ENCODE measurements around the gene ATP9B.
A peak's percentile ranks its signal among the peaks of the same experiment; 100 is the strongest.

Gene ATP9B

DNA sequence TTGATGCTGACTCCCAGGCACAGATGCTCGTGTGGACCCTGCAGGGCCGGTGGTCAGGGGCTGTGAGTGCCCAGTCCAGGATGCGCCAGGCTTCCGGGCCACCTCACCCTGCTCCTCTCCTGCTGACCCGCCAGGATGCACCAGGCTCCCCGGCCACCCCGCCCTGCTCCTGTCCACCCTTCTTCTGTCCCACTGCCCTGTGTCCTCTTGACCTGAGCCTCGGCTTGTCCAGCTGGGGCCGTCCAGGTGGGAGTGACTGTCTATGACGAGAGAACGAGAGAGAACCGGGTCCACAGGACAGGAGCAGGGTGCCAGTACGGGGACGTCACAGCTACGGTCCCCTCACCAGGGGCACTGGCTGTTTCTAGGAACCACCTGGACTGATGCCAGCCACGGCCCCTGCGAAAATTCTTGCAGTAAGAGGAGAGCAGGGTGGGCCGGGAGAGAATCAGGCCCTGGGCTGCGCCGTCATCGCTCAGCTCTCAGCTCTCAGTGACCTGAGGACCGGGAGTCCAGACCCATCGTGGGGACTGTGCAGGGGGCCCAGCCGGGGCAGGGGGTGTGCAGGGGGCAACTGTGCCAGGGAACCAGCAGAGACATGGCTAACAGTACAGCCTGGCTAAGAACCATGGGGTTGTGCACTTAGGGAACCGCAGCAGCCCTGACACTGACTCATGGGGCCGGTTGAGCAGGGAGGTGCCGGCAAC, 313.6 kb downstream of the ATP9B start:
- DNase-seq (ENCODE audit: low read depth): no peak

DNA sequence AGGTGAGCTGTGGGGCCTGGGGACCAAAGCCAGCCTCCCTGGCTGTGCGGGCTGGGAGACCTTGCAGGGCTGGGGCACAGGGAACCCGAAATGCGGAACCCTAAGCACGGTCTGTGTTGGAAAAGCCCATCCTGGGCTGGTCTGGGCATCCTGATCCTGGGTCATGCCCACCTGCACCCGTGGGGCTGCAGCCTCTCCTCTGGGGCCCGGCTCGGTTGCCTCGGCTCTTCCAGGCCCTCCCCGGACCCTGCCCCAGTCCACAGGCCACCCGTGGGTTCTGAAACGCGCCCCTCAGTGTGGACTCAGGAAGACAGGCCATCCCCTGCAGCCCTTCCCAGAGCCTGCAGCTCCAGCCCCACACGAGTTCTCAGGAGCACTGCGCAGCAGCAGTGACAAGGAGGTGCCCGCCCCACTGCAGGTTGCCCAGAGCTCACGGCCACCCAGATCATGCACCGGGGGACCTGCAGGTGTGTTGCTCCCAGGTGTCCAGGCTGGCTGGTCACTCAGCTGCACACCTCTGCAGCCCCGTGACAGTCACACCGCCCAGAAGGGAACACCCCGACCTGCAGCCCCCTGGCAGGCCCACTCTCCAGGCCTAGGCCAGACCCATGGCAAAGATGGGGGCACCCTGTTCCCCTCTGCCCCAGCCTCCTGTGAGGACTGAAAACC, 314.3 kb downstream of the ATP9B start:
- no peak for DNase-seq (ENCODE audit: low read depth)

DNA sequence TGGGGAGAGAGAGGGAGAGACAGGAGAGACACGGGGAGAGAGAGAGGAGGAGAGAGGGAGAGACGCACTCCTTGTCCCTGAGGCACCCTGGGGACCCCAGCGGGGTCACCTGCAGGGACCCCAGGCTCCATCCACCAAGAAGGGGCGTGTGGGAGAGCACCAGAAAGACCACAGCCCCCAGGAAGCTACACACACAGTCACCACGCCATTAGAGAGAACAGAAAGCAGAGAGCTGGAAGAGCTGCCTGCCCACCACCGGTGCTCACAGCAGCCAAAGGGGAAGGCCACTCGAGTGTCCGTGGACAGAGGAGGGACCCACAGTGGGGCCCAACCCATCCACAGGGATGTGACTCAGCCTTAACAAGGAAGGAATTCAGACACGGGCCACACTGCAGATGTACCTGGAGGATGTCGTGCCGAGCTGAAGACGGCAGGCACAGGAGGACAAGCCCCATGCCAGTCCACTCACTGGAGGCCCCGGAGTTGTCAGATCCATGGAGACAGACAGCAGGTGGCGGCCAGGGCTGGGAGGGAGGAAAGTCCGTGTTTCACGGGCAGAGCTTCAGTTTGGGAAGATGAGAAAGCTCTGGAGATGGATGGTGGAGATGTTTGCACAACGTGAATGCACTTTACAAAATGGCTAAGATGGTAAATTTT, 315.1 kb downstream of the ATP9B start:
- DNase-seq (ENCODE audit: low read depth): no peak

DNA sequence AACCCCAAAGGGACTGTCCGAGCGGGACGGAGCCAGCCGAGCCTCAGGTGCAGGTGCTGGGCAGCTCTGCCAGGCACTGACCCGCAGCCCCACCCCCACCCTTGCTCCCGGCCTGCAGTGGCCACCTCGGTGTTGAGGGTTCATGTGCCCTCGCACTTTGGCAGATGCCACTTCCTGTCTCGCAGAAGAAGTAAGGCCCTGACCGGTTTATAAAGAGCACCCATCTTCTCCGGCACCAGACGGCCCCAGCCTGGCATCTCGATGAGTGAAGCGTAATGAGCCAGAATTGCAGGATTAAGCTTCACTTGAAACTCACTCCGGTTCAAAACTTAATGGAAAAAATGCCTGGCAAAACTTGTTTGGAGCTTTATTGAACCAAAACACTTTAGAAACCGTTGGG, 315.6 kb downstream of the ATP9B start:
- DNase-seq (ENCODE audit: low read depth): no peak

DNA sequence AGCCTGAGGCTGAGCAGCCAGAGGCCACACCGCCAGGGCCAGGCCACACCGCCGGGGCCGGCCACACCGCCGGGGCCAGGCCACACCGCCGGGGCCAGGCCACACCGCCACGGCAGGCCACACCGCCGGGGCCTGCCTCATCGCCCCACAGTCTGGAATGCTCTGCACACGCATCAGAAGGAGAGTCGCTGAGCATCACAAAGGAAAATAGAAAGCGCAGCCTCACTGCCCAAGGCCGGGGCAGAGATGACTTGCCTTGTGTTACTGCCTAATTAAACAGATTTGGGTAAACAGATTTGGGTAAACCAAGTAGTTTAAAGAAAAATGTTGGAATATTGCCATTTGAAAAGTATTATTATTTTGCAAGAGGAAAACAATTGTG, 316.1 kb downstream of the ATP9B start:
- no peak for DNase-seq (ENCODE audit: low read depth)

DNA sequence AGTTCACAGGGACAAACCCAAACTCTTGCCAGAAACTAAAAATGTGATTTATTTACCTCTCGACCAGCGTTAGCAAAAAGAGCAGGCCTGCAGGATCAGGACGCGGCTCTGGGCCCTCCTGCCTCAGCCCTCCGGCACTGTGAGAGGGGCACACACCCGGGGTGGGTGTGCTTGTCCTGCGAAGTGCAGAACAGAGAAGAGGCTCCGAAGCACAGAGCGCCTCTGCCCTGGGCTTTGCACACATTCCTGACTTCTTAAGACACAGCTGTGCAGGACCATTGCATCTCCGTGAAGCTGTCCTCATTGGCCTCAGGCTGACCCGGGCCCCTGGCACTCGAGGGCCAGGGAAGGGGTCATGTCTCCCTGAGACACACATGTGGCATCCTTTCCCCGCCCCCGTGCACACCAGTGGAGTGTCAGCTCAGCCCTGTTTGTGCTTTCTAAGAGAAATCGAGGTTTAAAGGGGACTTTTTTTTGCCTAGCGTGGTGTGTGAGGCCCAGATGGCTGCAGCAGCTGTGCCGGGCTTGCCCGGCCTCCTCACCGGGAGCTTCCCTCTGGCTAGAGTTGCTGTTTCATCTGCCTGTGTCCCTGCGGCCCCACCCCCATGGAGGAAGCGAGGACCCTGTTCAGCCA, 316.6 kb downstream of the ATP9B start:
- DNase-seq (ENCODE audit: low read depth): no peak

DNA sequence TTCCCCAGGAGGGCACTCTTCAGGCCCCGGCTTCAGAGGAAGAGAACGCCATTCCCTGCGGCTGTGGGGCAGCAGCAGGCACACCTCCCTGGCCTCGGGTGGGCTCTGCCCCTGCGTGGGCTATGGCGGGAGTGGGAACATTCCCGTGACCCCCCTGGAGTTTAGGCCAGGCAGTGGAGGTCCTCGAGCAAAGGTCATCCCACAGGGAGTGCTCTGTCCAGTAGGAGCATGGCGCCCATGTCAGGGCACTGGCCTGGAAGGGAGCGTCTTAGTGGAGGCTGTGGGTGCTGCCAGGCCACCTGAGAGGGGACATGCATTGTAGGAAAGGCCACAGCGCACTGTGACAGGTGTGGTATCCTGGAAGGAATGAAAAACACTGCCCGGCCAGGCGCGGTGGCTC, 317.4 kb downstream of the ATP9B start:
- no peak for DNase-seq (ENCODE audit: low read depth)

DNA sequence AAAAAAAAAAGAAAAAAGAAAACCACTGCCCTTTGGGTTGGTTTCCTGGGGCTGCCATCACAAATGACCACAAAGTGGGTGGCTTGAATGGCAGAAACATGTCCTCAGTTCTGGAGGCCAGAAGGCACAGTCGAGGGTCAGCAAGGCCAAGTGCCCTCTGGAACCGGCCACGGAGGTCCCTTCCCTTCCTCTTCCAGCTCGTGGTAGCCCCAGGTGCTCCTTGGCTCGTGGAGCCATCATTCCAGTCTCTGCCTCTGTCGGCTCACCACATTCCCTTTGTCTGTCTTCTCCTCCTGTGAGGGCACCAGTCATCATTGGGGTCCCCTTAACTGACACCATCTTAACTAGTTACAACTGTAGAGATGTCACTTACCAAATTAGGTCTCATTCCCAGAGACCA, 318.0 kb downstream of the ATP9B start:
- DNase-seq (ENCODE audit: low read depth): no peak

DNA sequence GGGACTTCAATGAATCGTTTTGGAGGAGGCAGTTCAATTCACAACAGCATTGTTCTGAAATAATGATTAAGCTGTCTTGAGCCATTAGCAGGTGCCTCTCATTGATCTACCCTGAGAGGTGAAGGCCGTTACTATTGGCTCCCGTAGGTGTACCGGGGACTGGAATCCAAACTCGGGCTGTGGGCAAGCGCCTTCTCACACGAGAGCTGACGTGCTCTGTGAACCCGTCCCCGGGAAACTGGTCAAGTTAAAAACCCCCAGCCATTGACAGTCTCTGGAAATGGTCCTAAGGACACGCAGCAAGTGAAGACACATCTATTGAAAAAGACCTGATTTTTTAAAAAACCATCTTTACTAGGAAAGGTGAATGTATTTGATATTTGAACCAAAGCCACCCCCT, 318.4 kb downstream of the ATP9B start:
- no peak for DNase-seq (ENCODE audit: low read depth)

DNA sequence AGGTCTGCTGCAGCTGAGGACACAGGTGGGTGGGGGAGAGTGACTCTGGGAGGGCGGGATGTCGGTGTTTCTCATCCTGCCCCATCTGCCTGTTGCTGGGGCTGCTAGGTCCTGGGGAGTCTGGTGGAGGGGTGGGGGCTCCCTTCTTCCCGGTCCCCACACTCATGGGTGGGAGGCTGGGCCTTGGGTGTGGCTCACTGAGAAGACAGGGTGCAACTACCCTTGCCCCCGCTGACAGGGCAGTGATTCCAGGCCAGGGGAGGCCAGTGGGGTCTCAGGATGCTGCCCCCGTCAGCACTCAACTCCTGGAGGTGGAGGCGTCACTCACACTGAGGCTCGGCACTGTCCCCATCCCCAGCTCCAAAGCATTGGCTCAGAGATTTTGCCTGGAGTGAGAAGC, 318.8 kb downstream of the ATP9B start:
- no peak for DNase-seq (ENCODE audit: low read depth)

DNA sequence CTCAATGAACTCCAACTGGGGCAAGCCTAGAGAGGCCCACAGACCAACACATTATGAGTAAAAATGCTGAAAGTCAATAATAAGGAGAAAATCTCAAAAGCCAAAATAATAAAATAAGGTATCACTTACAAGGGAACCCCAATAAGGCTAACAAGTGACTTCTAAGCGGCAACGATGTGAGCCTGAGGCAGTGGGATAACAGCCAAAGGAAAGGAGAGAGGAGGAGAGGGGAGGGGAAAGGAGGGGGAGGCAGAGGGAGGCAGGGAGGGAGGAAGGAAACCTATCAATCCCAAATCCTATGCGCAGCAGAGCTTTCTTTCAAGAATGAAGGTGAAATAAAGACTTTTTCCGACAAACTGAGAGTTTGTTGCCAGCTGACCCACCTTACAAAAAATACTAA, 320.5 kb downstream of the ATP9B start:
- DNase-seq (ENCODE audit: low read depth): no peak

DNA sequence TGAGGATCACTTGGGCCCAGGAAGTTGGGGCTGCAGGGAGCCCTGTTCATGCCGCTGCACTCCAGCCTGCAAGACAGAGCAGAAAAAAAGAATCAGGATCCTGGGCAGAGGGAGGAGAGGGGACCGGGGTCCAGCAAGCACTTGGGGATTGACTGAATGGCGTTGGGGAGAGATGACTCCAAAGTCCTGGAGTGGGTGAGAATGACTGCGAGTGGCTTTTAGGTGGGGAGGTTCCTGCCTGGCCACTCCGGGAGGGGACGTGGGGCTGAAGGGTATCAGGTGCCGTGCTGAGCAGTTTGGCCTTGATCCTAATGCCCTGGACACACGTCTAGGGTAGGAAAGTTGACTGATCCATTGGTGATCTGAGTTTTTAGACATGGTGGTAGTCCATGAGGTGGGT, 323.0 kb downstream of the ATP9B start:
- DNase-seq (ENCODE audit: low read depth): no peak

DNA sequence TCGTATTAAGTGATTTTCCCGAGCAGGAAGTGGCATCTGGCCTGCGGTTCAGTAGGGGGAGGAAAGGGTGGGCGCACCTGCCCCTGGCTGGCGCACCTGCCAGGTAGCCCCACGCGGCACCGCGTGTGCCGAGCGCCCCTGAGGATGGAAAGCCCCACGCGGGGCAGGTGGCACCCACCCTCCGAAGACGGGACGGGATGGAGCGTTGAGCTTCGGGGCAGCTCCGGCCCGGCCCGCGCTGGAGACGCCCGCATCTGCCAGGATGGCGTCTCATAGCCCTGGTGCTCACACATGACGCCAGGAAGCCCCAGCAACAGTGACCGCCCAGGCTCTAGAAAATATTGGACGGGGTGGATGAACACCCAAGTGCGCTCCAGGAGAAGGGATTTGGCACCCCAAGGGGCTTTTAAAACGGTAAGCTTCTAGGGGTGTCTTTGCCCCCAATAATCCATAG, 324.0 kb downstream of the ATP9B start:
- no peak for DNase-seq (ENCODE audit: low read depth)

DNA sequence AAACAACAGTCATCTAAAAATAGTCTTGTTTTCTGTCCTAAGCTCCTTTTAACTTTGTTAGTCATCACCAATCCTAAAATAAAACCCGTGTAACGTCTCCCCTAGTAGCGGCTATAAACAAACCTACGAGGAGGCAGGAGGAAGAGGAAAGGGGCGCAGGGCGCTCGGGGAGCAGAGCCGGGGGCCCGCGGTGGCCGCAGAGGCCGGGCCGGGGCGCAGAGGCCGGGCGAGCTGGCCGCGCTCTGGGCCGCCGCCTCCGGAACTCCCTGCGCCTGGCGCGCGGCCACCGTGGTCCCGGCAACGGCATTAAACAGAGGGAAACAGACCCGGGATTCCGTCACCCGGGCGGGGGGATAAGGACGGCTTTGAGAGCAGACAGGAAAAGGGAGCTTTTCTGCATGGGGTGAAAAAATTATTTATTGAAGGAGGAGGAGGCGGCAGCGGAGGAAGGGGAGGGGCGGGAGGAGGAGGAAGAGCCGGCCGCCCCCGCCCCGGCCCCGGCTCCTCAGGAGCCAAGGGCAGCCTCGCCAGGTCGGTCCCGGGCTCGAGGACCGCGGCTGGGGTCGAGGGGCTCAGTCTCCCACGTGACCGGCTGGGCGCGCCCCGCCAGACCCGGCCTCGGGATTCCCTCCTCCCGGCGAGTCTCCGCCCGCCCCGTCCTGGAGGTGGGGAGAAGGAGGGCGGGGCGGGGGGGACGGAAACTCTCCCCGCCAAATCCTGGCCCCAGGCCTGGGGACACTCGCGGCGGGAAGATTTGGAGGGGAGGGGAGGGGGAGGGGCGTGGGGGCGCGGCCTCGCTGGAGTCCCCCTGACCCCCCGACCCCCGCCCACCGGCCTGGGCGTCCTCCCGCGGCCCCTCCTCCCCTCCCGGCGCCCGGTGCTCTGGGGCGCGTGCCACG, 324.7 kb downstream of the ATP9B start:
- DNase-seq (ENCODE audit: low read depth): peak; percentile 86

DNA sequence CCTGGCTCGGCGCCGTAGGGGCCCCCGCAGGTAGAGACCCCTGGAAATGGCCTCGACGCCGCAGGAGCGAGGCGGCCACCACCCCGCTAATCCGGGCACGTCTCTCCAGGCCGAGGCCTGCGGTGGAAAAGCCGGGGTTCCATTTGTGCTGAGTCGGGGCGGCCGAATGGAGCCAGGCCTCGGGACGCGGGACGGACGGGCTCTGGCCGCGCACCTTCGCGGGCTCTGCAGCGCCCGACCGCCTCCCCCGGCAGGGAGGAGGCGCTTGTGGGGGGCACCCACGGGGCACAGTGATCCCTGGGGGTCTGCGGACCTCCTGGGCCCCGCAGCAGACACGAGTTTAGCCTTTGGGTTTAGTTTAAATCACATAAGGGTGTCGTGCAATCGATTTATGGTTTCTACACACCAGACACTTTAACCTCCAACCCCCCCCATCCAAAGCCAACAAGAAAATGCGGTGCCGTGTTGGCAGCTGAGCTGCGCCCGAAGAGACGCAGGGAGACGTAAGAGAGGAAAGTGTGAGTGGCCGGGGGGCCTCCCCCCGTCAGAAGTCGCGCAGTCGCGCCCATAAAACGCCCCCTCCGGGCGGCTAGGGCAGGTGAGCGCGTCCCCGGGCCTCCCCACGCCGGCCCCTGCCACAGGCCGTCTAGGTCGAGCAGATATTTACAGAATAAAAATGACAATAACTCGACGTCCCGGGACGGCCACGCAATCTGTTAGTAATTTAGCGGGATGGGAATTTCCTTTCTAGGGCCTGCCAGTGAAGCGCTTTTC, 325.5 kb downstream of the ATP9B start:
- peak; percentile 43 for DNase-seq (ENCODE audit: low read depth)

DNA sequence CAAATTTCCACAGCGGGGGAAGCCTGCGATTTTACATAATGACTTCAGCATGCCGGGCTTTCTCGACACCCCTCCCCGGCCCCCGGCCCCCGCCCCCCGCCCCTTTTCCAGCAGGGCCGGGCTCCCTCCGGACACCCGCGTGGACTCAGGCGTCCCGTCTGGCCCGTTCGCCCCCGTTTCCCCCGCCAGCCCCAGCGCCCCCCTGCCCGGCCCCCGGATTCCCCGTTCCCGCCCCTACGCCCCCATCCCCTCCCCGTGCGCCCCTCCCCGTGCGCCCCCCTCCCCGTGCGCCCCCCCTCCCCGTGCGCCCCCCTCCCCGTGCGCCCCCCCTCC, 326.1 kb downstream of the ATP9B start:
- no peak for DNase-seq (ENCODE audit: low read depth)

DNA sequence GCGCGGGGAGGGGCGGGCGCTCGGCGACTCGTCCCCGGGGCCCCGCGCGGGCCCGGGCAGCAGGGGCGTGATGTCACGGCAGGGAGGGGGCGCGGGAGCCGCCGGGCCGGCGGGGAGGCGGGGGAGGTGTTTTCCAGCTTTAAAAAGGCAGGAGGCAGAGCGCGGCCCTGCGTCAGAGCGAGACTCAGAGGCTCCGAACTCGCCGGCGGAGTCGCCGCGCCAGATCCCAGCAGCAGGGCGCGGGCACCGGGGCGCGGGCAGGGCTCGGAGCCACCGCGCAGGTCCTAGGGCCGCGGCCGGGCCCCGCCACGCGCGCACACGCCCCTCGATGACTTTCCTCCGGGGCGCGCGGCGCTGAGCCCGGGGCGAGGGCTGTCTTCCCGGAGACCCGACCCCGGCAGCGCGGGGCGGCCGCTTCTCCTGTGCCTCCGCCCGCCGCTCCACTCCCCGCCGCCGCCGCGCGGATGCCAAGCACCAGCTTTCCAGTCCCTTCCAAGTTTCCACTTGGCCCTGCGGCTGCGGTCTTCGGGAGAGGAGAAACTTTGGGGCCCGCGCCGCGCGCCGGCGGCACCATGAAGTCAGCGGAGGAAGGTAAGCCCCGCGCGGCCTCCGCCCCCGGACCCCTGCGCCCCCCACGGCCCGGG, 326.7 kb downstream of the ATP9B start, which contains the start of gene NFATC1:
Gene NFATC1 (plus strand): TSS at position 170 of the 644 bp plus-strand sequence. CDS start 295 bp downstream, at position 465.
- DNase-seq (ENCODE audit: low read depth): peak; percentile 73

DNA sequence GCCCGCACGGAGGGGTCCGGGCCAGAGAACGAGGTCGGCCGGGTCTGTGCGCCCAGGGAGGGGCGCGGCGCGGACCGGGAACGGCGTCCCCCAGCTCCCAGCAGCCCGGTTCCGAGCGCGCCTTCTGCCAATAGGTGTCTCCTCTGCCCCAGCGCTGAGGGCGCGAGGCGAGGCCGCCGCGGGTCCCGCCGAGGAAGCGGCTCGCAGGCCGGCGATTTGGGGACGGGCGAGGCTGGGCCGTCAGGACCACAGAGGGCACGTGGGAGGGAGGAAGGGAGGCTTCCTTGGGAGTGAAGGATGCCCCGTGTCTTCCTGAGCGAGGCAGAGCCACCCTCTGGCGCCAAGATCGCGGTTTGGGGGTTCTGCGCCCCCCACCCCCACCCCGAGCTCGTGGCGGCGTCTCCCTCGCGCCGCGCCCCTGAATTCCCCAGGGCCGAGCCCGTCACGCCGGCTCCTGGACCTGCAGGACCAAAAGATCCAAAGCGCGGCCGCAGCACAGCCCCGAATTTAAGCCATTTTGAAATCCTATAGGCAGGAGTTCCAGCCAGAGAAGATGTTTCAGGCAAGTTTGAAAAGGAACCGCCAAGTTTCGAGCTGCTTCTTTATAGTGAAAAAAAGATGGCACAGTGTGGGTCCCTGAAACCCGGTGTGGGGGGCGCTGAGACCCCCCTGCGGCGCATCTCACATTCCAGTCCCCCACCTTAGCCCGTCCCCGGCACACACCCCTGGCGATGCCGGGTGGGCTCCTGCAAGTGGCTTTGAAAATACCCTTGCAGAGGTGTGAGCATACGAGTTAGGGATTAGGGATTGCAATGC, 327.4 kb downstream of the ATP9B start:
- DNase-seq (ENCODE audit: low read depth): peak; percentile 58

DNA sequence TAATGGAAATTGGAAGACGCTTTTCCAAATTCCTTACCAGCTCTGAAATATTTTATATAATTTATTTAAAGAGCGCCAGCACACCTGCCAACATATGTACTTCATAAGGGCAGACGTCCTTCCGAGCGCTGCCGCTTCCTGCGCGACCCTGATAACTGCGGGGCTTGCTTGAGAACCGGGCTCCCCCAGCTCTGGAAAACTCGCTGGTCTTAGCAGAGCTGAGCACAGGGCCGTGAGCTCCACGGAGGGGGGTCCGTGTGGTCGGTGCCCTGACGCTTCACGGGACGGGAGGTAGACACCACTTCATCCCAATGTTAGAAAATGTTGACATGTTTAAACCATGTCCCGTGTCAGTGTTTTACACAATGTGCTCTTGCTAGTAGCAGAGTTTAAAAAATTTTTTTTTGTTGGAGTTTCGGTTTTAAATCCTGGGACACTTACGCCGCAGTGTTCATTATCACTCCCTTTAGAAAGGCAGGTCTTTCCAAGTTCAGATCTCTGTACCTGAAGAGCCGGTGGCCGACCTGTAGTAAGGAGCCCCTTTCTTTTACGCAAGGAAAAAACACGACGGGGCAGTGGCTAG, 328.1 kb downstream of the ATP9B start:
- no peak for DNase-seq (ENCODE audit: low read depth)
